ENCODE results near the gene EID2.

EID2 gene

GRCh38 chr19:39539518-39540332 lies at the start of gene EID2:
Gene EID2 (minus strand): TSS chr19:39540161. CDS start chr19:39540079, 82 bp downstream.
- peak; percentile 93 for DNase-seq

- no peak for DNase-seq
Measured at GRCh38 chr19:39588066-39588465, 48.1 kb upstream of the EID2 start.

- no peak for DNase-seq
Measured at GRCh38 chr19:39587496-39587895, 47.5 kb upstream of the EID2 start.

- no peak for DNase-seq
Measured at GRCh38 chr19:39582891-39583625, 43.1 kb upstream of the EID2 start.

- peak; percentile 38 for DNase-seq
Measured at GRCh38 chr19:39582442-39582841, 42.5 kb upstream of the EID2 start.

GRCh38 chr19:39568604-39569003 lies 28.6 kb upstream of the EID2 start:
- DNase-seq: no peak

GRCh38 chr19:39566064-39566463 lies 26.1 kb upstream of the EID2 start:
- DNase-seq: no peak

- DNase-seq: no peak
Measured at GRCh38 chr19:39563408-39563807, 23.4 kb upstream of the EID2 start.

GRCh38 chr19:39558624-39559117 lies 18.7 kb upstream of the EID2 start:
- no peak for DNase-seq

- DNase-seq: no peak
Measured at GRCh38 chr19:39557811-39558623, 18.1 kb upstream of the EID2 start.

- DNase-seq: no peak
Measured at GRCh38 chr19:39555883-39556282, 15.9 kb upstream of the EID2 start.

- no peak for DNase-seq
Measured at GRCh38 chr19:39554701-39555311, 14.8 kb upstream of the EID2 start.

GRCh38 chr19:39553082-39553652 lies 13.2 kb upstream of the EID2 start:
- no peak for DNase-seq

GRCh38 chr19:39550197-39550596 lies 10.2 kb upstream of the EID2 start:
- no peak for DNase-seq

GRCh38 chr19:39546599-39546998 lies 6.6 kb upstream of the EID2 start:
- no peak for DNase-seq

- DNase-seq: no peak
Measured at GRCh38 chr19:39544911-39545310, 5.0 kb upstream of the EID2 start.

- no peak for DNase-seq
Measured at GRCh38 chr19:39544226-39544903, 4.4 kb upstream of the EID2 start.

- no peak for DNase-seq
Measured at GRCh38 chr19:39543477-39543857, 3.5 kb upstream of the EID2 start.

- DNase-seq: no peak
Measured at GRCh38 chr19:39542206-39542605, 2.2 kb upstream of the EID2 start.

GRCh38 chr19:39540333-39540673 lies 342 bp upstream of the EID2 start:
- DNase-seq: no peak

GRCh38 chr19:39539165-39539517 lies 820 bp downstream of the EID2 start:
- no peak for DNase-seq

- DNase-seq: no peak
Measured at GRCh38 chr19:39533791-39534190, 6.2 kb downstream of the EID2 start.
